HepG2 (cell line): ENCODE measurements around the gene POLR3K.

Experiments
- ASH2L ChIP-seq: fragments of 300-600, 200-600 bp; sonication (generic); IDR thresholded peaks from 2 replicates; pipeline ENCODE4 v1.7.0; 2017; ENCODE audit warnings: low read depth, mild to moderate bottlenecking, moderate library complexity, mixed read lengths, low read length; ENCODE audit not compliant: insufficient read length
- EP300 ChIP-seq, 3 experiments: sonication (generic) in 1 of 3; formaldehyde crosslinking in 1 of 3; IDR thresholded peaks; 2 replicates each; pipeline versions ENCODE4 v1.5.1 to v1.6.1; 2011 to 2020; ENCODE audit warnings: low read depth in 2 of 3, low read length in 2 of 3, borderline replicate concordance in 1 of 3, improper control_type of control experiment in 1 of 3, mild to moderate bottlenecking in 1 of 3, missing genetic modification reagents in 1 of 3, moderate library complexity in 1 of 3
- FOXK2 ChIP-seq: fragments of 450-650 bp; IDR thresholded peaks from 2 replicates; pipeline ENCODE4 v1.6.1; 2016
- NCOA2 ChIP-seq: sonication (generic); formaldehyde crosslinking; IDR thresholded peaks from 2 replicates; pipeline ENCODE4 v1.8.0; 2022; ENCODE audit warnings: inconsistent platforms
- POLR2A ChIP-seq, 2 experiments: IDR thresholded peaks; 2 replicates each; pipeline ENCODE4 v1.6.1; 2011; ENCODE audit warnings: low read depth in 2 of 2, low read length in 2 of 2, mild to moderate bottlenecking in 1 of 2, moderate library complexity in 1 of 2; ENCODE audit not compliant: insufficient read depth in 1 of 2
- POLR2AphosphoS5 ChIP-seq: IDR thresholded peaks from 2 replicates; pipeline ENCODE4 v1.6.1; 2012; ENCODE audit warnings: low read depth, low read length
- ZNF263 ChIP-seq: sonication (generic); formaldehyde crosslinking; IDR thresholded peaks from 2 replicates; pipeline ENCODE4 v1.4.0; 2020; ENCODE audit warnings: missing genetic modification reagents
- ZNF543 ChIP-seq: sonication (generic); formaldehyde crosslinking; IDR thresholded peaks from 2 replicates; pipeline ENCODE4 v1.4.0; 2020; ENCODE audit warnings: mild to moderate bottlenecking, missing genetic modification reagents
- TF ChIP-seq, protein P1 (sequence below): sonication (generic); formaldehyde crosslinking; IDR thresholded peaks from 2 replicates; pipeline ENCODE4 v1.5.0; 2020; ENCODE audit warnings: mild to moderate bottlenecking, missing genetic modification reagents, moderate library complexity
- TF ChIP-seq, protein P2 (sequence below): sonication (generic); formaldehyde crosslinking; IDR thresholded peaks from 2 replicates; pipeline ENCODE4 v1.4.0; 2020; ENCODE audit warnings: missing genetic modification reagents
- TF ChIP-seq, protein P3 (sequence below): IDR thresholded peaks from 2 replicates; pipeline ENCODE4 v1.6.1; 2012; ENCODE audit warnings: inconsistent platforms

DNA sequence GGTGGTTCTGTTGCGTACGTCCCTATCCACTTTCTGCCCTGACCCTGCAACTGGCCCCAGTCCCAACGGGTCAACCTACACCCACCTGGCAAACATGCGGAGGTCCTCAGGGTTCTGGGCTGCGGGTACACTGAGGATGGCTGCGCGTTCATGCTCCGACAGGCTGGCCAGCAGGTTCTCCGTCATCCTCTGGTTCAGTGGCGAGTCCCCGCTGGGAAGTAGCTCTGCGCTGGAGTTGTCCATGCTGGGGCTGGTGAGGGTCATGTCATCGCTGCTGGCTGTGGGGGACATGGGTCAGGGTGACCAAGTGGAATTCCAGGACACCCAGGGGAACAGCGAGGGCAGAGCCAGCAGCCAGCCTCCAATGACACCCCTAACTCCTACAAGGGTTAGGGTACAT lies 35.2 kb upstream of the POLR3K start:
- TF ChIP-seq POLR2A (IDR thresholded peaks at IDR 0.05; ENCODE audit: insufficient read depth in 1 of 2, low read depth in 2 of 2, low read length in 2 of 2): no peak
- no peak for TF ChIP-seq NCOA2 (CRISPR knock-in tag)
- no peak for TF ChIP-seq ZNF263 (CRISPR knock-in tag)
- TF ChIP-seq, protein P1, sequence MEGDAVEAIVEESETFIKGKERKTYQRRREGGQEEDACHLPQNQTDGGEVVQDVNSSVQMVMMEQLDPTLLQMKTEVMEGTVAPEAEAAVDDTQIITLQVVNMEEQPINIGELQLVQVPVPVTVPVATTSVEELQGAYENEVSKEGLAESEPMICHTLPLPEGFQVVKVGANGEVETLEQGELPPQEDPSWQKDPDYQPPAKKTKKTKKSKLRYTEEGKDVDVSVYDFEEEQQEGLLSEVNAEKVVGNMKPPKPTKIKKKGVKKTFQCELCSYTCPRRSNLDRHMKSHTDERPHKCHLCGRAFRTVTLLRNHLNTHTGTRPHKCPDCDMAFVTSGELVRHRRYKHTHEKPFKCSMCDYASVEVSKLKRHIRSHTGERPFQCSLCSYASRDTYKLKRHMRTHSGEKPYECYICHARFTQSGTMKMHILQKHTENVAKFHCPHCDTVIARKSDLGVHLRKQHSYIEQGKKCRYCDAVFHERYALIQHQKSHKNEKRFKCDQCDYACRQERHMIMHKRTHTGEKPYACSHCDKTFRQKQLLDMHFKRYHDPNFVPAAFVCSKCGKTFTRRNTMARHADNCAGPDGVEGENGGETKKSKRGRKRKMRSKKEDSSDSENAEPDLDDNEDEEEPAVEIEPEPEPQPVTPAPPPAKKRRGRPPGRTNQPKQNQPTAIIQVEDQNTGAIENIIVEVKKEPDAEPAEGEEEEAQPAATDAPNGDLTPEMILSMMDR (CRISPR knock-in tag): no peak
- no peak for TF ChIP-seq ASH2L
- TF ChIP-seq FOXK2: no peak
- TF ChIP-seq EP300 (IDR thresholded peaks at IDR 0.05; ENCODE audit: low read depth in 2 of 2, low read length in 2 of 2): no peak
- TF ChIP-seq EP300 (CRISPR knock-in tag; IDR thresholded peaks at IDR 0.05; ENCODE audit: borderline replicate concordance): no peak
- no peak for TF ChIP-seq POLR2AphosphoS5
- TF ChIP-seq, protein P2, sequence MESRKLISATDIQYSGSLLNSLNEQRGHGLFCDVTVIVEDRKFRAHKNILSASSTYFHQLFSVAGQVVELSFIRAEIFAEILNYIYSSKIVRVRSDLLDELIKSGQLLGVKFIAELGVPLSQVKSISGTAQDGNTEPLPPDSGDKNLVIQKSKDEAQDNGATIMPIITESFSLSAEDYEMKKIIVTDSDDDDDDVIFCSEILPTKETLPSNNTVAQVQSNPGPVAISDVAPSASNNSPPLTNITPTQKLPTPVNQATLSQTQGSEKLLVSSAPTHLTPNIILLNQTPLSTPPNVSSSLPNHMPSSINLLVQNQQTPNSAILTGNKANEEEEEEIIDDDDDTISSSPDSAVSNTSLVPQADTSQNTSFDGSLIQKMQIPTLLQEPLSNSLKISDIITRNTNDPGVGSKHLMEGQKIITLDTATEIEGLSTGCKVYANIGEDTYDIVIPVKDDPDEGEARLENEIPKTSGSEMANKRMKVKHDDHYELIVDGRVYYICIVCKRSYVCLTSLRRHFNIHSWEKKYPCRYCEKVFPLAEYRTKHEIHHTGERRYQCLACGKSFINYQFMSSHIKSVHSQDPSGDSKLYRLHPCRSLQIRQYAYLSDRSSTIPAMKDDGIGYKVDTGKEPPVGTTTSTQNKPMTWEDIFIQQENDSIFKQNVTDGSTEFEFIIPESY (CRISPR knock-in tag): no peak
- TF ChIP-seq, protein P3, sequence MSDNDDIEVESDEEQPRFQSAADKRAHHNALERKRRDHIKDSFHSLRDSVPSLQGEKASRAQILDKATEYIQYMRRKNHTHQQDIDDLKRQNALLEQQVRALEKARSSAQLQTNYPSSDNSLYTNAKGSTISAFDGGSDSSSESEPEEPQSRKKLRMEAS: no peak
- TF ChIP-seq ZNF543 (CRISPR knock-in tag): no peak
